SK-N-SH treated with all-trans-retinoic acid at 6 μM for 48 hours (cell line): Measurements from ENCODE around the gene ADIG.
A peak's percentile ranks its signal among the peaks of the same experiment; 100 is the strongest.

ENCODE experiments used
- ATAC-seq: fragments of 200-7000 bp; cut with Tn5 transposase; 3 replicates; pipeline ENCODE4 v1.9.1; 2020; ENCODE audit warnings: mild to moderate bottlenecking, moderate library complexity
- ARNTL ChIP-seq: fragments of 450-650 bp; formaldehyde crosslinking; IDR thresholded peaks from 2 replicates; pipeline ENCODE4 v1.5.0; 2020; ENCODE audit warnings: low read depth, mild to moderate bottlenecking, moderate library complexity, borderline replicate concordance
- BACH2 ChIP-seq: fragments of 250-450 bp; sonication (Bioruptor Pico); IDR thresholded peaks from 2 replicates; pipeline ENCODE4 v1.9.0; 2021; ENCODE audit warnings: mild to moderate bottlenecking, borderline replicate concordance
- CREB5 ChIP-seq: fragments of 250-450 bp; sonication (Bioruptor Pico); IDR thresholded peaks from 2 replicates; pipeline ENCODE4 v1.5.1; 2020; ENCODE audit warnings: low read depth, mild to moderate bottlenecking, moderate library complexity
- CSDC2 ChIP-seq: fragments of 250-450 bp; sonication (Bioruptor Pico); IDR thresholded peaks from 2 replicates; pipeline ENCODE4 v1.5.0; 2020; ENCODE audit warnings: mild to moderate bottlenecking, moderate library complexity
- CSRNP3 ChIP-seq: fragments of 250-450 bp; sonication (Bioruptor Pico); IDR thresholded peaks from 2 replicates; pipeline ENCODE4 v1.5.1; 2021; ENCODE audit warnings: mild to moderate bottlenecking, moderate library complexity
- ESRRG ChIP-seq: fragments of 250-450 bp; sonication (Bioruptor Pico); IDR thresholded peaks from 2 replicates; pipeline ENCODE4 v1.6.1; 2021; ENCODE audit warnings: mild to moderate bottlenecking
- GLIS3 ChIP-seq: fragments of 250-450 bp; sonication (Bioruptor Pico); IDR thresholded peaks from 2 replicates; pipeline ENCODE4 v1.5.0; 2020; ENCODE audit warnings: mild to moderate bottlenecking, moderate library complexity
- PATZ1 ChIP-seq: fragments of 250-450 bp; sonication (Bioruptor Pico); IDR thresholded peaks from 2 replicates; pipeline ENCODE4 v1.8.0; 2020; ENCODE audit warnings: mild to moderate bottlenecking, moderate library complexity, borderline replicate concordance
- POU6F1 ChIP-seq: fragments of 250-450 bp; sonication (Bioruptor Pico); IDR thresholded peaks from 2 replicates; pipeline ENCODE4 v1.8.0; 2021; ENCODE audit warnings: low read depth, mild to moderate bottlenecking, moderate library complexity, borderline replicate concordance
- PPARA ChIP-seq: fragments of 250-450 bp; sonication (Bioruptor Pico); IDR thresholded peaks from 2 replicates; pipeline ENCODE4 v1.5.0; 2020; ENCODE audit warnings: mild to moderate bottlenecking, borderline replicate concordance
- RARB ChIP-seq: fragments of 250-450 bp; sonication (Bioruptor Pico); IDR thresholded peaks from 2 replicates; pipeline ENCODE4 v1.8.0; 2021; ENCODE audit warnings: mild to moderate bottlenecking, moderate library complexity
- SNAI2 ChIP-seq: fragments of 250-450 bp; sonication (Bioruptor Pico); IDR thresholded peaks from 2 replicates; pipeline ENCODE4 v1.5.0; 2020; ENCODE audit warnings: mild to moderate bottlenecking, moderate library complexity
- TCF4 ChIP-seq: fragments of 250-450 bp; sonication (Bioruptor Pico); IDR thresholded peaks from 2 replicates; pipeline ENCODE4 v1.8.0; 2021; ENCODE audit warnings: mild to moderate bottlenecking, moderate library complexity, borderline replicate concordance
- TOX ChIP-seq: fragments of 250-450 bp; sonication (Bioruptor Pico); IDR thresholded peaks from 2 replicates; pipeline ENCODE4 v1.8.0; 2021; ENCODE audit warnings: mild to moderate bottlenecking, moderate library complexity, borderline replicate concordance
- TSHZ2 ChIP-seq: fragments of 250-450 bp; sonication (Bioruptor Pico); IDR thresholded peaks from 2 replicates; pipeline ENCODE4 v1.5.0; 2020; ENCODE audit warnings: mild to moderate bottlenecking, moderate library complexity
- ZC3H10 ChIP-seq: fragments of 250-450 bp; sonication (Bioruptor Pico); IDR thresholded peaks from 2 replicates; pipeline ENCODE4 v1.5.1; 2021; ENCODE audit warnings: mild to moderate bottlenecking, moderate library complexity
- ZFP3 ChIP-seq: fragments of 250-450 bp; sonication (Bioruptor Pico); IDR thresholded peaks from 2 replicates; pipeline ENCODE4 v1.5.0; 2020; ENCODE audit warnings: mild to moderate bottlenecking, moderate library complexity
- ZFP30 ChIP-seq: fragments of 450-650 bp; formaldehyde crosslinking; IDR thresholded peaks from 2 replicates; pipeline ENCODE4 v1.5.0; 2022; ENCODE audit warnings: mild to moderate bottlenecking, moderate library complexity
- ZNF565 ChIP-seq: fragments of 450-650 bp; formaldehyde crosslinking; conservative IDR thresholded peaks from 2 replicates; pipeline ENCODE4 v1.5.0; 2020; ENCODE audit warnings: low read depth, mild to moderate bottlenecking, moderate library complexity
- ZNF70 ChIP-seq: fragments of 450-650 bp; formaldehyde crosslinking; IDR thresholded peaks from 2 replicates; pipeline ENCODE4 v1.5.0; 2020; ENCODE audit warnings: mild to moderate bottlenecking, moderate library complexity
- ZNF8 ChIP-seq: fragments of 450-650 bp; formaldehyde crosslinking; IDR thresholded peaks from 2 replicates; pipeline ENCODE4 v1.5.0; 2020; ENCODE audit warnings: mild to moderate bottlenecking, moderate library complexity

Gene ADIG

GRCh38 chr20:38537176-38537575 is 43.8 kb upstream of the ADIG start:
- TF ChIP-seq CREB5 (CRISPR knock-in tag) (no peak), TOX (CRISPR knock-in tag) (no peak), ZNF565 (no peak), GLIS3 (no peak), ESRRG (CRISPR knock-in tag) (no peak), ZNF70 (CRISPR knock-in tag) (no peak), ZFP3 (no peak), PPARA (CRISPR knock-in tag) (no peak), TSHZ2 (CRISPR knock-in tag) (no peak), ZFP30 (CRISPR knock-in tag) (no peak), CSRNP3 (CRISPR knock-in tag) (no peak), SNAI2 (no peak), ARNTL (CRISPR knock-in tag) (no peak), ZC3H10 (CRISPR knock-in tag) (no peak), ZNF8 (CRISPR knock-in tag) (no peak)
- ATAC-seq = no peak

- no peak for ATAC-seq
- TF ChIP-seq TCF4 (CRISPR knock-in tag) = no peak
- peak; percentile 81 for TF ChIP-seq ZNF8 (CRISPR knock-in tag)
These were observed 42.2 kb upstream of the ADIG start for GRCh38 chr20:38538789-38539188.

GRCh38 chr20:38543014-38543906 is 37.7 kb upstream of the ADIG start:
- ATAC-seq = no peak
- no peak for TF ChIP-seq BACH2
- no peak for TF ChIP-seq TSHZ2 (CRISPR knock-in tag)
- TF ChIP-seq, all 23 proteins: peak for 0

GRCh38 chr20:38545771-38546170 is 35.2 kb upstream of the ADIG start:
- ATAC-seq = no peak
- TF ChIP-seq GLIS3 = no peak
- TF ChIP-seq PATZ1 = no peak
- TF ChIP-seq ZC3H10 (CRISPR knock-in tag) = no peak
- TF ChIP-seq TOX (CRISPR knock-in tag) = no peak
- no peak for TF ChIP-seq PPARA (CRISPR knock-in tag)
- TF ChIP-seq ZNF565 = no peak
- no peak for TF ChIP-seq ZNF70 (CRISPR knock-in tag)
- no peak for TF ChIP-seq RARB (CRISPR knock-in tag)
- no peak for TF ChIP-seq ESRRG (CRISPR knock-in tag)
- TF ChIP-seq POU6F1 = no peak
- no peak for TF ChIP-seq CSRNP3 (CRISPR knock-in tag)
- no peak for TF ChIP-seq ZNF8 (CRISPR knock-in tag)
- no peak for TF ChIP-seq CSDC2
- TF ChIP-seq SNAI2 = no peak
- no peak for TF ChIP-seq TCF4 (CRISPR knock-in tag)
